HepG2 (cell line): ENCODE data around the gene ABCC3. TPM values are rescaled to one million over a fixed set of nuclear protein-coding genes. Genes with fewer than 3 reads are reported as not detected.

Source experiments
- CHD4 ChIP-seq: fragments of 200-600 bp; sonication (generic); IDR thresholded peaks from 2 replicates; pipeline ENCODE4 v1.7.0; 2017; ENCODE audit warnings: mild to moderate bottlenecking, low read length, borderline replicate concordance
- CREB1 ChIP-seq, 2 experiments: fragments of 450-650 bp in 1 of 2; IDR thresholded peaks; 2 replicates each; pipeline ENCODE4 v1.6.1; 2016 to 2017; ENCODE audit warnings: control low read depth in 1 of 2, mild to moderate bottlenecking in 1 of 2, missing compliant biosample characterization in 1 of 2, missing genetic modification characterization in 1 of 2
- EZH2 ChIP-seq: conservative IDR thresholded peaks from 2 replicates; pipeline ENCODE4 v1.6.1; 2012; ENCODE audit warnings: mild to moderate bottlenecking, low read depth, low read length, moderate library complexity
- GATA4 ChIP-seq: sonication (generic); IDR thresholded peaks from 2 replicates; pipeline ENCODE4 v1.6.1; 2016; ENCODE audit warnings: antibody characterized with exemption, low read depth, borderline replicate concordance
- NFRKB ChIP-seq: fragments of 450-650 bp; IDR thresholded peaks from 2 replicates; pipeline ENCODE4 v1.6.1; 2017
- NR2F1 ChIP-seq, 2 experiments: fragments of 450-650 bp in 1 of 2; formaldehyde crosslinking in 1 of 2; IDR thresholded peaks; 2 replicates each; pipeline versions ENCODE4 v1.5.0 to v1.6.1; 2016 to 2020; ENCODE audit warnings: mild to moderate bottlenecking in 1 of 2, missing compliant biosample characterization in 1 of 2, missing genetic modification reagents in 1 of 2, moderate library complexity in 1 of 2
- ONECUT2 ChIP-seq: sonication (generic); formaldehyde crosslinking; IDR thresholded peaks from 2 replicates; pipeline ENCODE4 v1.4.0; 2020; ENCODE audit warnings: missing genetic modification reagents
- PAX8 ChIP-seq: sonication (generic); formaldehyde crosslinking; IDR thresholded peaks from 2 replicates; pipeline ENCODE4 v1.8.0; 2022; ENCODE audit warnings: mild to moderate bottlenecking, missing genetic modification reagents, borderline replicate concordance
- ZNF335 ChIP-seq: sonication (generic); formaldehyde crosslinking; IDR thresholded peaks from 2 replicates; pipeline ENCODE4 v1.4.0; 2020; ENCODE audit warnings: missing genetic modification reagents
- polyA plus RNA-seq, 8 experiments: library from polyadenylated mRNA; depleted of rRNA in 3 of 8; stranded (reverse) in 7 of 8; unstranded in 1 of 8; fragments of >200 nt; fragmentation: Illumina TruSeq in 4 of 8; extraction: Trizol in 4 of 8; gene quantifications; 2 replicates each; pipeline versions ENCODE4 v1.2.1 to v1.2.3, GENCODE V29; 2011 to 2016; ENCODE audit warnings: low read depth in 4 of 8, missing spikeins in 1 of 8, mixed read lengths in 1 of 8; ENCODE audit not compliant: insufficient read depth in 1 of 8
- total RNA-seq, 5 experiments: library from RNA; depleted of rRNA; stranded (reverse); fragments of >200 nt; fragmentation: Illumina TruSeq; extraction: Trizol; gene quantifications; 2 replicates each; pipeline ENCODE4 v1.2.3, GENCODE V29; 2016; ENCODE audit warnings: low read depth in 1 of 5
- TF ChIP-seq, protein P1 (sequence below): sonication (generic); formaldehyde crosslinking; conservative IDR thresholded peaks from 2 replicates; pipeline ENCODE4 v1.8.0; 2022; ENCODE audit warnings: mild to moderate bottlenecking, moderate library complexity, missing genetic modification reagents
- TF ChIP-seq, protein P2 (sequence below): sonication (generic); formaldehyde crosslinking; IDR thresholded peaks from 2 replicates; pipeline ENCODE4 v1.4.0; 2020; ENCODE audit warnings: missing genetic modification reagents, borderline replicate concordance
- TF ChIP-seq, protein P3 (sequence below): sonication (generic); formaldehyde crosslinking; IDR thresholded peaks from 2 replicates; pipeline ENCODE4 v1.8.0; 2022; ENCODE audit warnings: mild to moderate bottlenecking, missing genetic modification reagents; ENCODE audit not compliant: insufficient replicate concordance
- TF ChIP-seq, protein P4 (sequence below): sonication (generic); formaldehyde crosslinking; IDR thresholded peaks from 2 replicates; pipeline ENCODE4 v1.5.0; 2020; ENCODE audit warnings: missing genetic modification reagents

The ABCC3 gene
- total and polyA plus RNA-seq, 2 of the 13 experiments (the other 11 are each of a cell fraction or from before 2014, with no cell fraction given): 25.2 to 50.7 TPM

DNA sequence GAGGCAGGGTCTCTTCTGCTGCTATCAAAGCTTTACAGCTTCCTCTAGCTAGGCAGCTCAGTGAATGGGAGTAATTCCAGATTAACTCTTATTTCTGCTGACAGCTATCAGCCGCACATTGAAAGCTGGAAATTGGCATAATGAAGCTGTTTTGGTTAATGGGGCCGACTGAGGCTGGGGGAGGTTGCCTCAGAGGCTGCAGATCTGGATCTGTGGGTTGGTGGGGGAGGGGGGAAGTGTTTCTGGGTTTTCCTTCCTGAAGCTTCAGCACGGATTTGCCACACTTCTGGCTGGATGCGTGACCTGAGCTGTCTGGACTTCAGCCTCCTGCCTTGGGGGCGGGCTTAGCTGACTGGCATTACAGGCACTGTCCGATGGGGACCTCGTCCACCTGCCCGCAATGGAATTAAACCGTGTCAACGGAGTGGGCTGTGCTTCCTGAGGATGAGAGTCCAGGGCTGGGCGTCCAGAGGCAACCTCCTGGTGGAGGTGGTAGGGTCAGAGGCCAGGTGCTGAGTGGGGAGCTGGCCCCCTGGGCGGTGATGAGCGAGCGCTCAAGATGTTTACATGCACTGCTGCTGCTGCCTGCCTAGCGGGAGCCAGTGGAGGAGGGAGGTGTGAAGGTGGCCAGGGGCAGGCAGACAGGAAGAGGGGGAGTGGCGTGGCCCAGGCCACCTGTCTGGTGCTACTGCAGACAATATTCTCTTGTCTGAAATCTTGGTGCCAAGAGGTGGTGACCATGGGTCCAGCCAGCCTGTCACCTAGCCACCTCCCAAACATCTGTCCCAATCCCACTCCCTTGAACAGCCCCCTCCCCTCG, 6.7 kb upstream of the ABCC3 start (continued):
- TF ChIP-seq, protein P1, sequence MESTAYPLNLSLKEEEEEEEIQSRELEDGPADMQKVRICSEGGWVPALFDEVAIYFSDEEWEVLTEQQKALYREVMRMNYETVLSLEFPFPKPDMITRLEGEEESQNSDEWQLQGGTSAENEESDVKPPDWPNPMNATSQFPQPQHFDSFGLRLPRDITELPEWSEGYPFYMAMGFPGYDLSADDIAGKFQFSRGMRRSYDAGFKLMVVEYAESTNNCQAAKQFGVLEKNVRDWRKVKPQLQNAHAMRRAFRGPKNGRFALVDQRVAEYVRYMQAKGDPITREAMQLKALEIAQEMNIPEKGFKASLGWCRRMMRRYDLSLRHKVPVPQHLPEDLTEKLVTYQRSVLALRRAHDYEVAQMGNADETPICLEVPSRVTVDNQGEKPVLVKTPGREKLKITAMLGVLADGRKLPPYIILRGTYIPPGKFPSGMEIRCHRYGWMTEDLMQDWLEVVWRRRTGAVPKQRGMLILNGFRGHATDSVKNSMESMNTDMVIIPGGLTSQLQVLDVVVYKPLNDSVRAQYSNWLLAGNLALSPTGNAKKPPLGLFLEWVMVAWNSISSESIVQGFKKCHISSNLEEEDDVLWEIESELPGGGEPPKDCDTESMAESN (CRISPR knock-in tag): 0 out of 2 replicates have a peak, but pooled peaks have one; percentile 46
- TF ChIP-seq CREB1 (IDR thresholded peaks at IDR 0.05) (no peak), CREB1 (CRISPR knock-in tag; IDR thresholded peaks at IDR 0.05) (no peak), CHD4 (no peak), GATA4 (no peak), ONECUT2 (no peak), NR2F1 (CRISPR knock-in tag; IDR thresholded peaks at IDR 0.05) (peak; percentile 49 to 85; a peak in 2 of 4 replicates), NFRKB (no peak), PAX8 (CRISPR knock-in tag) (no peak), ZNF335 (CRISPR knock-in tag) (no peak; the same call in 1 of the 2 replicates), EZH2 (no peak)
- TF ChIP-seq, protein P2, sequence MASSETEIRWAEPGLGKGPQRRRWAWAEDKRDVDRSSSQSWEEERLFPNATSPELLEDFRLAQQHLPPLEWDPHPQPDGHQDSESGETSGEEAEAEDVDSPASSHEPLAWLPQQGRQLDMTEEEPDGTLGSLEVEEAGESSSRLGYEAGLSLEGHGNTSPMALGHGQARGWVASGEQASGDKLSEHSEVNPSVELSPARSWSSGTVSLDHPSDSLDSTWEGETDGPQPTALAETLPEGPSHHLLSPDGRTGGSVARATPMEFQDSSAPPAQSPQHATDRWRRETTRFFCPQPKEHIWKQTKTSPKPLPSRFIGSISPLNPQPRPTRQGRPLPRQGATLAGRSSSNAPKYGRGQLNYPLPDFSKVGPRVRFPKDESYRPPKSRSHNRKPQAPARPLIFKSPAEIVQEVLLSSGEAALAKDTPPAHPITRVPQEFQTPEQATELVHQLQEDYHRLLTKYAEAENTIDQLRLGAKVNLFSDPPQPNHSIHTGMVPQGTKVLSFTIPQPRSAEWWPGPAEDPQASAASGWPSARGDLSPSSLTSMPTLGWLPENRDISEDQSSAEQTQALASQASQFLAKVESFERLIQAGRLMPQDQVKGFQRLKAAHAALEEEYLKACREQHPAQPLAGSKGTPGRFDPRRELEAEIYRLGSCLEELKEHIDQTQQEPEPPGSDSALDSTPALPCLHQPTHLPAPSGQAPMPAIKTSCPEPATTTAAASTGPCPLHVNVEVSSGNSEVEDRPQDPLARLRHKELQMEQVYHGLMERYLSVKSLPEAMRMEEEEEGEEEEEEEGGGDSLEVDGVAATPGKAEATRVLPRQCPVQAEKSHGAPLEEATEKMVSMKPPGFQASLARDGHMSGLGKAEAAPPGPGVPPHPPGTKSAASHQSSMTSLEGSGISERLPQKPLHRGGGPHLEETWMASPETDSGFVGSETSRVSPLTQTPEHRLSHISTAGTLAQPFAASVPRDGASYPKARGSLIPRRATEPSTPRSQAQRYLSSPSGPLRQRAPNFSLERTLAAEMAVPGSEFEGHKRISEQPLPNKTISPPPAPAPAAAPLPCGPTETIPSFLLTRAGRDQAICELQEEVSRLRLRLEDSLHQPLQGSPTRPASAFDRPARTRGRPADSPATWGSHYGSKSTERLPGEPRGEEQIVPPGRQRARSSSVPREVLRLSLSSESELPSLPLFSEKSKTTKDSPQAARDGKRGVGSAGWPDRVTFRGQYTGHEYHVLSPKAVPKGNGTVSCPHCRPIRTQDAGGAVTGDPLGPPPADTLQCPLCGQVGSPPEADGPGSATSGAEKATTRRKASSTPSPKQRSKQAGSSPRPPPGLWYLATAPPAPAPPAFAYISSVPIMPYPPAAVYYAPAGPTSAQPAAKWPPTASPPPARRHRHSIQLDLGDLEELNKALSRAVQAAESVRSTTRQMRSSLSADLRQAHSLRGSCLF (CRISPR knock-in tag): no peak
- TF ChIP-seq, protein P3, sequence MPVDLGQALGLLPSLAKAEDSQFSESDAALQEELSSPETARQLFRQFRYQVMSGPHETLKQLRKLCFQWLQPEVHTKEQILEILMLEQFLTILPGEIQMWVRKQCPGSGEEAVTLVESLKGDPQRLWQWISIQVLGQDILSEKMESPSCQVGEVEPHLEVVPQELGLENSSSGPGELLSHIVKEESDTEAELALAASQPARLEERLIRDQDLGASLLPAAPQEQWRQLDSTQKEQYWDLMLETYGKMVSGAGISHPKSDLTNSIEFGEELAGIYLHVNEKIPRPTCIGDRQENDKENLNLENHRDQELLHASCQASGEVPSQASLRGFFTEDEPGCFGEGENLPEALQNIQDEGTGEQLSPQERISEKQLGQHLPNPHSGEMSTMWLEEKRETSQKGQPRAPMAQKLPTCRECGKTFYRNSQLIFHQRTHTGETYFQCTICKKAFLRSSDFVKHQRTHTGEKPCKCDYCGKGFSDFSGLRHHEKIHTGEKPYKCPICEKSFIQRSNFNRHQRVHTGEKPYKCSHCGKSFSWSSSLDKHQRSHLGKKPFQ: peak; percentile 93
- TF ChIP-seq, protein P4, sequence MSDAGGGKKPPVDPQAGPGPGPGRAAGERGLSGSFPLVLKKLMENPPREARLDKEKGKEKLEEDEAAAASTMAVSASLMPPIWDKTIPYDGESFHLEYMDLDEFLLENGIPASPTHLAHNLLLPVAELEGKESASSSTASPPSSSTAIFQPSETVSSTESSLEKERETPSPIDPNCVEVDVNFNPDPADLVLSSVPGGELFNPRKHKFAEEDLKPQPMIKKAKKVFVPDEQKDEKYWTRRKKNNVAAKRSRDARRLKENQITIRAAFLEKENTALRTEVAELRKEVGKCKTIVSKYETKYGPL (CRISPR knock-in tag): no peak
